Measurements from ENCODE around the gene RAB3GAP2.

DNA sequence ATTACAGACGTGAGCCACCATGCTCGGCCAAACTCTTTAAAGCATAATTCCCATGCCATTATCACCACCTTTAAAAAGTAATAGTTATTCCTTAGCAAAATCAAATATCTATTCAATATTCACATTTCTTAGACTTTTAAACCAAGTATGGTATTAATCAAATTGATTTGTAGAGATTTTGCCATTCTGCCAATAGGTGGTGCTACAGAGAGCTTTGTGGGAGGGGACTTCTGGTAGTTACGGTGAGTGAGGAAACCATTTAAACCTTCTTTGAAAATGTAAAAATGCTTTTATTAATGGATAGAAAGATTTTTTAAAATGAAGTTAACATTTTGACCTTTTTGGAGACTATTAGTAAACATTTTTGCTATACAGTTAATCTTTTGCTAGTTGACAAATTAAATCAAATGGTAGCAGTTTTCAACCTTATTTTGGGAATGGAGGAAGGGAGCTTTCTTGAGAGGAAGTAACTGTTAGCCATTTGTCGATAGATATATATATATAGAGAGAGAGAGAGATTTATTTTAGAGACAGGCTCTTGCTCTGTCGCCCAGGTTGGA lies 159.0 kb downstream of the RAB3GAP2 start:
- TF ChIP-seq, protein P1, sequence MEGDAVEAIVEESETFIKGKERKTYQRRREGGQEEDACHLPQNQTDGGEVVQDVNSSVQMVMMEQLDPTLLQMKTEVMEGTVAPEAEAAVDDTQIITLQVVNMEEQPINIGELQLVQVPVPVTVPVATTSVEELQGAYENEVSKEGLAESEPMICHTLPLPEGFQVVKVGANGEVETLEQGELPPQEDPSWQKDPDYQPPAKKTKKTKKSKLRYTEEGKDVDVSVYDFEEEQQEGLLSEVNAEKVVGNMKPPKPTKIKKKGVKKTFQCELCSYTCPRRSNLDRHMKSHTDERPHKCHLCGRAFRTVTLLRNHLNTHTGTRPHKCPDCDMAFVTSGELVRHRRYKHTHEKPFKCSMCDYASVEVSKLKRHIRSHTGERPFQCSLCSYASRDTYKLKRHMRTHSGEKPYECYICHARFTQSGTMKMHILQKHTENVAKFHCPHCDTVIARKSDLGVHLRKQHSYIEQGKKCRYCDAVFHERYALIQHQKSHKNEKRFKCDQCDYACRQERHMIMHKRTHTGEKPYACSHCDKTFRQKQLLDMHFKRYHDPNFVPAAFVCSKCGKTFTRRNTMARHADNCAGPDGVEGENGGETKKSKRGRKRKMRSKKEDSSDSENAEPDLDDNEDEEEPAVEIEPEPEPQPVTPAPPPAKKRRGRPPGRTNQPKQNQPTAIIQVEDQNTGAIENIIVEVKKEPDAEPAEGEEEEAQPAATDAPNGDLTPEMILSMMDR (IDR thresholded peaks at IDR 0.05; ENCODE audit: insufficient read depth, low read length): peak; percentile 32
- TF ChIP-seq SPI1 (IDR thresholded peaks at IDR 0.05; ENCODE audit: borderline replicate concordance, low read depth): no peak
